Neural cell (in vitro differentiated cells): ENCODE measurements around the gene SUMF1. TPM values are rescaled to one million over a fixed set of nuclear protein-coding genes. Genes with fewer than 3 reads are reported as not detected.

Source experiments
- H2AFZ ChIP-seq: fragments of 200-600, 300-800 bp; sonication (generic), shearing (Covaris generic); 2 replicates; pipeline ENCODE4 v1.6.0; 2014; ENCODE audit warnings: low read depth, mild to moderate bottlenecking, antibody characterized with exemption, low read length, moderate library complexity
- H3F3A ChIP-seq: fragments of 200-600 bp; shearing (Covaris generic); 2 replicates; pipeline ENCODE4 v1.6.1; 2016; ENCODE audit warnings: mild to moderate bottlenecking, moderate library complexity, mixed read lengths, antibody characterized with exemption, low read length; ENCODE audit not compliant: insufficient read depth, poor library complexity, severe bottlenecking
- H3K27ac ChIP-seq: fragments of 200-600, 300-800 bp; sonication (generic), shearing (Covaris generic); 2 replicates; pipeline ENCODE4 v1.5.1; 2014; ENCODE audit warnings: mild to moderate bottlenecking, low read length, moderate library complexity
- H3K27me3 ChIP-seq: fragments of 300-800, 200-600 bp; sonication (generic), shearing (Covaris generic); 2 replicates; pipeline ENCODE4 v1.6.0; 2014; ENCODE audit warnings: mild to moderate bottlenecking, low read depth, low read length, moderate library complexity; ENCODE audit not compliant: insufficient read depth
- H3K36me3 ChIP-seq: fragments of 300-800, 200-600 bp; sonication (generic), shearing (Covaris generic); 2 replicates; pipeline ENCODE4 v1.5.1; 2014; ENCODE audit warnings: mild to moderate bottlenecking, antibody characterized with exemption, low read length, moderate library complexity; ENCODE audit not compliant: insufficient read depth
- H3K4me2 ChIP-seq: fragments of 300-800, 200-600 bp; sonication (generic), shearing (Covaris generic); 2 replicates; pipeline ENCODE4 v1.6.0; 2014; ENCODE audit warnings: mild to moderate bottlenecking, low read length
- H3K4me3 ChIP-seq: fragments of 300-800, 200-600 bp; sonication (generic), shearing (Covaris generic); 2 replicates; pipeline ENCODE4 v1.5.1; 2014; ENCODE audit warnings: mild to moderate bottlenecking, low read length, moderate library complexity
- H3K79me2 ChIP-seq: fragments of 200-600 bp; shearing (Covaris generic); replicated peaks from 2 replicates; pipeline ENCODE4 v1.6.0; 2014; ENCODE audit warnings: mild to moderate bottlenecking, low read length, moderate library complexity; ENCODE audit not compliant: insufficient read depth
- H3K9ac ChIP-seq: fragments of 300-800, 200-600 bp; sonication (generic), shearing (Covaris generic); 2 replicates; pipeline ENCODE4 v1.6.1; 2016; ENCODE audit warnings: mild to moderate bottlenecking, low read length, mixed read lengths
- H3K9me2 ChIP-seq: fragments of 200-600 bp; shearing (Covaris generic); 2 replicates; pipeline ENCODE4 v1.6.1; 2016; ENCODE audit warnings: mild to moderate bottlenecking, low read length, mixed read lengths; ENCODE audit not compliant: insufficient read depth
- H3K9me3 ChIP-seq: fragments of 200-600, 300-800 bp; sonication (generic), shearing (Covaris generic); 2 replicates; pipeline ENCODE4 v1.6.1; 2016; ENCODE audit warnings: mild to moderate bottlenecking, mixed run types, low read length, moderate library complexity, mixed read lengths
- H4K20me1 ChIP-seq: fragments of 200-600 bp; shearing (Covaris generic); 2 replicates; pipeline ENCODE4 v1.6.1; 2016; ENCODE audit warnings: mild to moderate bottlenecking, mixed run types; ENCODE audit not compliant: insufficient read depth
- CTCF ChIP-seq: fragments of 450-650 bp; IDR thresholded peaks from 2 replicates; pipeline ENCODE4 v1.5.1; 2014; ENCODE audit warnings: antibody characterized with exemption, mild to moderate bottlenecking, moderate library complexity; ENCODE audit not compliant: poor library complexity, severe bottlenecking
- EP300 ChIP-seq: fragments of 450-650 bp; conservative IDR thresholded peaks from 2 replicates; pipeline ENCODE4 v1.6.1; 2014; ENCODE audit warnings: antibody characterized with exemption, mild to moderate bottlenecking, moderate library complexity; ENCODE audit not compliant: poor library complexity, severe bottlenecking
- EZH2 ChIP-seq: fragments of 200-600, 300-800 bp; shearing (Covaris generic), sonication (generic); IDR thresholded peaks from 2 replicates; pipeline ENCODE4 v1.6.1; 2014; ENCODE audit warnings: antibody characterized with exemption, low read length, borderline replicate concordance, mild to moderate bottlenecking; ENCODE audit not compliant: insufficient read depth, poor library complexity, severe bottlenecking
- MXI1 ChIP-seq: fragments of 450-650 bp; conservative IDR thresholded peaks from 2 replicates; pipeline ENCODE4 v1.6.1; 2014; ENCODE audit warnings: antibody characterized with exemption, mild to moderate bottlenecking; ENCODE audit not compliant: poor library complexity, severe bottlenecking
- POLR2AphosphoS5 ChIP-seq: IDR thresholded peaks from 2 replicates; pipeline ENCODE4 v1.6.1; 2012
- RAD21 ChIP-seq: fragments of 450-650 bp; conservative IDR thresholded peaks from 2 replicates; pipeline ENCODE4 v1.6.1; 2014; ENCODE audit warnings: antibody characterized with exemption, mild to moderate bottlenecking, moderate library complexity
- REST ChIP-seq: IDR thresholded peaks from 2 replicates; pipeline ENCODE4 v1.6.1; 2012; ENCODE audit warnings: borderline replicate concordance
- SMC3 ChIP-seq: fragments of 450-650 bp; conservative IDR thresholded peaks from 2 replicates; pipeline ENCODE4 v1.6.1; 2014; ENCODE audit warnings: antibody characterized with exemption, mild to moderate bottlenecking, moderate library complexity; ENCODE audit not compliant: poor library complexity
- TAF1 ChIP-seq: IDR thresholded peaks from 2 replicates; pipeline ENCODE4 v1.6.1; 2012; ENCODE audit warnings: low read depth
- polyA plus RNA-seq: library from polyadenylated mRNA; depleted of rRNA; stranded (reverse); fragments of >200 nt; gene quantifications from 2 replicates; pipeline ENCODE4 v1.2.3, GENCODE V29; 2014

Gene SUMF1
- polyA plus RNA-seq, 1 donor from 2014 or later, result 3.6 TPM

- no peak overlapping the region for H3K4me3 ChIP-seq
- no peaks in the 10 kb centered on the region for H3K27me3 ChIP-seq
- no peaks in the 10 kb centered on the region for H3K79me2 ChIP-seq
- H3K4me2 ChIP-seq, result no peak overlapping the region
- TF ChIP-seq SMC3, result no peak
- TF ChIP-seq RAD21, result no peak
- TF ChIP-seq MXI1, result no peak
- no peak for TF ChIP-seq EP300
- no peak for TF ChIP-seq CTCF
- TF ChIP-seq EZH2, result no peak
- TF ChIP-seq TAF1, result no peak
- TF ChIP-seq REST, result no peak
- no peak for TF ChIP-seq POLR2AphosphoS5
- no peak overlapping the region for H3K9ac ChIP-seq
- H2AFZ ChIP-seq, result no peak overlapping the region
- H3K9me3 ChIP-seq, result no peaks in the 10 kb centered on the region
- H3K9me2 ChIP-seq, result no peaks in the 10 kb centered on the region
- H3F3A ChIP-seq, result no peaks in the 10 kb centered on the region
- no peaks in the 10 kb centered on the region for H4K20me1 ChIP-seq
- H3K36me3 ChIP-seq, result no peaks in the 10 kb centered on the region
- no peak overlapping the region for H3K27ac ChIP-seq
These were observed 37.3 kb downstream of the SUMF1 start for GRCh38 chr3:4429648-4430350.

DNA sequence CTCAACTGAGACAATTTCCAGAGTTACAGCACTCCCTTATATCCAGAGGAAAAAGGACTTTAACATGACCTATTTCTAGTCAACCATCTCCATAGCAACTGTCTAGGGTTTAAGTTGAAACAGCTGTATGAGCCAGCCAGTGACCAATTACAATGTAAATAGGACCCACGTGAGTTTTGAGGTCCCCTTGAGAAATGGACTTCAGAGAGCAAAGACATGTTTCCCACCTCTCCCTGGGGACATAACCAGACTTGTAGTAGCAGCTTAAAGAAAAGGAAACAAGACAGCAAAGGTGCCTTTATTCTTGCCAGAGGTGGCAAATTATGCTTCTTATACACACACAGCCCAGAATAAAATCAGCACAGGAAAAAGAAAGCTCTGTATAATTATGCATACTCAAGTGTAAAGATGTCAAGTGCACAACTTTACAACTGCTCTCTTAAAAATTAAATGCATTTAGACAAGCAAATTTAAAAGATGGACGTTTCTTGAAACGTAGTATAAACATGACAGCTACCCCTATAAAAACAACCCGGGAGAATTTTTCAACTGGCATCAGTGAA lies 40.2 kb downstream of the SUMF1 start:
- peak overlapping the region; percentile 29 for H3K4me3 ChIP-seq
- no peaks in the 10 kb centered on the region for H3K36me3 ChIP-seq
- H2AFZ ChIP-seq, result no peak overlapping the region
- H3K27me3 ChIP-seq, result no peaks in the 10 kb centered on the region
- no peaks in the 10 kb centered on the region for H4K20me1 ChIP-seq
- no peak overlapping the region for H3K9ac ChIP-seq
- H3K4me2 ChIP-seq, result no peak overlapping the region
- no peak for TF ChIP-seq POLR2AphosphoS5
- no peak for TF ChIP-seq MXI1
- TF ChIP-seq RAD21, result no peak
- TF ChIP-seq EZH2, result no peak
- no peak for TF ChIP-seq TAF1
- no peak for TF ChIP-seq CTCF
- no peak for TF ChIP-seq REST
- no peak for TF ChIP-seq SMC3
- TF ChIP-seq EP300, result no peak
- no peaks in the 10 kb centered on the region for H3F3A ChIP-seq
- no peaks in the 10 kb centered on the region for H3K9me2 ChIP-seq
- no peaks in the 10 kb centered on the region for H3K9me3 ChIP-seq
- no peak overlapping the region for H3K27ac ChIP-seq
- no peaks in the 10 kb centered on the region for H3K79me2 ChIP-seq
